Stimulated activated CD4-positive, alpha-beta T cell treated with anti-CD3 and anti-CD28 coated beads, Interleukin-1b, Interleukin-23, amount 100 ng/mL, for 4 hours (primary cell): ENCODE data around the gene SORCS2.

Experiments
- DNase-seq, 2 donors: peaks; one replicate each; pipeline ENCODE4 v3.0.0-alpha.2; 2020; ENCODE audit warnings: low read depth in 2 of 2

Gene SORCS2

DNA sequence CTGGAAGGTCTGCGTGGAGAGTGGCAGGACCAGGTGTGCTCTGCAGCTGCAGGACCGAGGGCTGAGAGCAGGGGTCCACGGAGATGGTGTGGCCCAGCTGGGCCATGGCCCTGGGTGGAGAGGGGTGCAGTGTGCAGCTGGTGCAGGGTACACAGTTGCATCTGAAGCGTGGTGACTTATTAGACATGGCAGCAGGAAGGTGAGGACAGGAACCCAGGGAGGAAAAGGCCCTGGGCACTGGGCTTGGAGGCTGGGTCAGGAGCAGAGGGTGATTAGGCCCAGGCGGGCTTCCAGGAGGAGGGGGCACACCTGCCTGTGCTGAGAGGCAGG lies 457.0 kb downstream of the SORCS2 start:
- DNase-seq, result no peak

DNA sequence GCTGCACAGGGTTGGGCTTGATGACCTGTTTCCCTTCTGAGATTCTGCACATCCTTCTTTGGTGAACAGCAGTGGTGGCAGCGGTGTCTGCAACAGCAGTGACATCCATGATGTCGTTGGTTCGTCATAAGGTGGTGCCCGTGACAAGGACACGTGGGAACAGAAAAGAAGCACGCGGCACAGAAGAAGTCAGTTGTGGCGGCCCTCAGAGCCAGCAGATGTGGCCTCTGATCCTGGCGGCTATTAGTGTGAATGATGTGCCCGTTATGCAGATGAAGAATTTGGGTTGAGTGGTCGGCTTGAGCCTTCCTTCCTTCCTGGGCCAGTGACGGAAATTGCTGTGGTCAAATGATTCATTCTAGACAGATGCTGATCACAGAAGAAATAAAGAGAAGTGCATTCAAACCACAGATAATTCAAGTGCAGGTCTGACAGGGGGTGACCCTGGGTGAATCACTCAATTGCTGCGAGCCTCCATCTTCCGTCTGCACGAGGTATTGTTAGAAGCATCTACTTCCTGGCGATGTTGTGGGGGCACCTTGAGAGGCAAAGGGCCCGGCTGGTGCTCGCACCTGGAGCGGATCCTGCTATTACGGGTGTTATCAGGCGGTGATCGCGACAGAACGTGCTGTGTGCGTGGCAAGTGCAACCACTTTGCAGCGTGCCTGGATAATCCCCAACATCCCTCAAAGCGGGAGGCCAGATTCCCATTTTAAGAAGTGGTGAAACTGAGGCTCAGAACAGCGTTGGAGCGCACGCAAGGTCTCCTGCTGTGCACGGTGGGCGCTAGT lies 457.6 kb downstream of the SORCS2 start:
- DNase-seq, result peak in 1 of 2 donors; percentile 14

DNA sequence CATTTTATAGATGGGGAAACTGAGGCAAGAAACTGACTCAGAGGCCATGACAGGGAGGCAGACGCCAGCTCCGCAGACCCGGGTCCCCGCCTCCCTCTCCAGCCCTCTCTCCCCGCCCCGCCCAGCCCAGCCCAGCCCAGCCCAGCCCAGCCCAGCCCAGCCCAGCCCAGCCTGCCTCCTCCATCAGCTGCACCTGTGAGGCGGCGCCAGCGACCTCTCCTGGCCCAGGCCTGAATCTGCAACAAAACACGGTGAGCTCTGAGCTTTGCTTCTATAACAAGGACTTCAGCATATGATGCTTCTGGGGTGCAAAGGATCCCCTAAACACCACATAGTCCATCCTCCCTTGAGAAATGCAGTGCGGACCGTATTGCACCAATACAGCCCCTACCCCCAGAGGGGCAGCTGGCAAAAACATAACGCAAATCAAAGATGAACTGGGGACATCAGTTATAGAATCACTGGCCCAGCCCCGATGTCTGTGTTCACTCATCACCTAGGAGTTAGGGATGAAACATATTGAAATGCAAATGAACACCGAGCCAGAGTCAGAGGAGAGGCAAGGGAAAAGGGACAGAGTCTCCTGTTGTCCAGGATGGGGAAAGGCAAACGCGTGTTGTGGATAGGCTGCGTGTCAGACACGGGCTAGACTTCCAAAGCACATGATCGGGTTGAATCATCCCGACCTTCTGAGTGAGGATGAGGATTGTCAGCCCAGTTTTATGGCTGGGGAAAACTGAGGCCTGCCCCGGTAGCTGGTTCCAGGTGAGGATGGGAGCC lies 458.5 kb downstream of the SORCS2 start:
- DNase-seq, result no peak

DNA sequence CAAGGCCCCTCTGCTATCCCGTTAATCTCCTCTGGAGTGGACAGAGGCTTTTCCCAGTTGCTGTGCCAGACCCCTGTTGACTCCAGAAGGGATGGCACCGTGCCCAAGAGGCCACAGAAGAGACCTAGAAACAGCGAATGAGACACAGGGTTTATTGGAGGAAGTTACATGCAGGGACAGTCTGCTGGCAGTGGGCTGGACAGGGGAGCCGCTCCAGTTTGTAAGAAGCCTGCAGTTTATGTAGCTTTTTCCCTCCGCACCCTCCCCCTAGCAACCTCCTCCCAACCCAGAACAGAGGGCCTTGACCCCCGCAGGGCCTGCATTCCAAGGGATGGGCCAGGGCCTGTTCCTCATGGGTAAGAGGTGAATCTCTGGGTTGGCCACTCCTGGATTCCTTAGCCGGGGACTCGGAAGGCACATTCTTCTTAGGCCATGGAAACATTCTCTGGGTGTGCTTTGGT lies 459.2 kb downstream of the SORCS2 start:
- no peak for DNase-seq

DNA sequence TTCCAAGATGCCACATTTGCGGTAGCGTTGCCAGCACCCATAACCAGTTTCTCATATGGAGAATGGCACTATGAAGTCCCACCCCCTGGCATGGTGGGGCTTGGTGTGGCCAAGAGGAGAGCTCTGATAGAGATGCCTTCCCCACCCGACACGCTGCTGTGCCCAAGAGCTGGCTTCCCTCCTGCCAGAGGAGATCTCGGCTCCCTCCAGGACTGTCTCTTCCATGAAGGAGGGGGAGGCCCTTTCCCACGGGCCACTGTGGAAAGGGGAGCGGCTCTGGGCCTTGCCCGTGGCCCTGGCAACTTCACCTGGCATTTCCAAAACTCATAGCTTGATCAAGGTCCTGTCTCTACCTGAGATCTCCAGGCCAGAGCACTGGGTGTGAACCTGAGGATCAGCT lies 459.7 kb downstream of the SORCS2 start:
- DNase-seq, result no peak

DNA sequence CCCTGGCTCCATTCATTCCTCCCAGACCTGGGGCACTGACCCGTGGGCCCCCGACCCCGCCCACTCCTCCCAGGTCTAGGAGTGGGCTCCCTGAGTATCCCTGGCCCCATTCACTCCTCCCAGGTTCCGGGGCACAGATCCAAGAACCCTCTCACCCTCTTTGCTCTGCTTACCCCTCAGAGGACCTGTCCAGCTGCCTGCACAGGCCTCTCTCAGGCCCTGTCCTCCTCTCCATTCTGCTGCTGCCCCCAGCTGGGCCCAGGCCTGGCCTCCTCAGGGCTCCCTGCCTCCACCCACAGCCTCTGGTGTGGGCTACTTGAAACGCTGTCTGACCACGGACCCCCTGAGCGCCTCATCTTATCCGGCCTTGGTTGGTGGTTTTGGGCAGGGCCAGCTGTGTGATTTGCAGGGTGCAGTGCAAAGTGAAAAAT lies 460.1 kb downstream of the SORCS2 start:
- no peak for DNase-seq

DNA sequence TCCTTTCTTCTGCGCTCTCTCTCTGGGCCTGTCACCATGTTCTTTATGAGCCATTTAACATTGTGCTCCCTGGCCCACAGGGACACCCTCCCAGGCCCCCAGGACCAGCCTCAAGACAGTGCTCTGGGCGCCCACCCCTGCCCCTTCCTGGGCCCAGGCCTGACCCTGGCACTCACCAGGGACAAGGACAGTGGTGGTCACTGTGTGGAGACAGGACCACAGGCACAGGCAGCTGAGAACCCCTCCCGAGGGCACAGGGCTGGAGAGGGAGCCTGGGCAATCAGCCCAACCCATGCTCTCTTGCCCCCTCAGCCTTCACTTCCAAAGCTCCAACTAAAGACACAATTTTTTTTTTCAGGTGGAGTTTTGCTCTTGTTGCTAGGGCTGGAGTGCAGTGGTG lies 460.6 kb downstream of the SORCS2 start:
- DNase-seq, result no peak

DNA sequence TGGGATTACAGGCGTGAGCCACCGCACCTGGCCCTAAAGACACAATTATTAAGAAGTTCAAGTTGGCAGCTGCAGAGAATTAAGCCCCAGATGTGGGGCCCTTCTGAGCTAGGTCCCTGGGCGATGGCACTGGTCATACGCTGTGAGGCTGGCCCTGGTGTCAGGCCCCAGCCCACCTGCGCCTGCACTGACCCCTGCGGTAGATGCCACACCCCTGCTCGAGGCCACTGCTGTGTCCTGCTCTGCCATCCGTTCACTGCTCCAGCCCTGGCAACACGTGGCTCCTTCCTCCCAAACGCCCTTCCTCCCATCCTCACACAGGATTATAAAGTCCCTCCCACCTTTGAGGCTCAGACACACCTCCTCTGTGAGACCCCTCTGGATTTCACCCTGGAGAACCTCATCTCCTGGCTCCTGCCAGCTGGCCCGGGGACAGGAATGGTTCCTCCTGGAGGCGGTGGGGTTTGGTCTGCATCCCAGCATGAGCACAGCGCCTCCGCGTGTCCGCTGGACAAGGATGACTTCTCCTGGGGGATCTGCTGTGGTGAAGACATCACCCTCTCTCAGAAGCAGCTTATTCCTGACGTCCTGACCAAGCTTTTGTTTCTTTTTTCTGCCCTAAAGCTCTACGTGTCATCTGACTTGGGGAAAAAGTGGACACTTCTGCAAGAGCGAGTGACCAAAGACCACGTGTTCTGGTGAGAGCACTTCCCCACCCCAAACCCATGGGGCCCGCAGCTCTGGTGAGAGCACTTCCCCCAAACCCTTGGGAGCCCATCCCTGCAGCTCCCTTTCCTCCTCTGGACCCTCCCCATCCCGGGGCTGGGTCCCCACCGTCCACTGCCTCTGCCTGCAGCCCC lies 461.4 kb downstream of the SORCS2 start:
- DNase-seq, result no peak

DNA sequence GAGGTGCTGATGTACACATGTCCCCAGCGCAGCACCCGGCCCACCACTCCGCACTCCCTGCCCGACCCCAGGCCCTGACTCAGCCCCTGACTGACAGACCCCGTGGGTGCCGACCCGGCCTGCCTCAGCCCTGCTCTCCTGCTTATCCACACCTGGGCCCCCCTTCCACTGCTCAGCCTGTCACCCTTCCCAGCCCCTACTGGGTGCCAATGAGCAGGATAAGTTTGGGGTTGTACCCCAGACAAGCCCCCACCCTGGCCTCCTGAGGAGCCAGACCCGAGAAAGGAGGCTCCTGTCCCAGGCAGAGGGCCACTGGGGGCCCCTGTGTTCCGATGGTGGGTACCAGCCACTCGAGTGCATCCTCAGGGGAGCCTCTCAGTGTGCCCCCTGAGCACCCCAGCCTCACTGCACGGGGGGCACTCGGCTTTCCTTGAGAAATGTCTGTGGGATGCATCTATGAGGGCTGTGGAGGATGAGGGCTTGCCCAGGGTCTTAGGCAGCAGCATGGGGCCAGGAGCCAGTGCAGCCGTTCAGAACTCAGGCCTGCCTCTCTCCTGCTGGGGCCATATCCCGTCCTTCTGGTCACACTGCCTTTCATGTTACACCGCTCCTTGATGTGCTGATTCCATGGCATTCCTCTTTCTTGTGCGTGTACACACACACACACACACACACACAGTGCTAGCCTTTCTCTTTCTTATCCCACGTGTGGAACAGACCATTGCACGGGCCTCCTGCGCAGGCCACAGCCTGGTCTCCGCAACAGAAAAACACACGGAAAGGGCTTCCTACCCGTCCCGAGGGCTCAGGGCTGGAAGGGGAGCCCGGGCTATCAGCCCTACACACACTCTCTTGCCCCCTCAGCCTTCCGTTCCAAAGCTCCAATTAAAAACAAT lies 462.5 kb downstream of the SORCS2 start:
- DNase-seq, result no peak

DNA sequence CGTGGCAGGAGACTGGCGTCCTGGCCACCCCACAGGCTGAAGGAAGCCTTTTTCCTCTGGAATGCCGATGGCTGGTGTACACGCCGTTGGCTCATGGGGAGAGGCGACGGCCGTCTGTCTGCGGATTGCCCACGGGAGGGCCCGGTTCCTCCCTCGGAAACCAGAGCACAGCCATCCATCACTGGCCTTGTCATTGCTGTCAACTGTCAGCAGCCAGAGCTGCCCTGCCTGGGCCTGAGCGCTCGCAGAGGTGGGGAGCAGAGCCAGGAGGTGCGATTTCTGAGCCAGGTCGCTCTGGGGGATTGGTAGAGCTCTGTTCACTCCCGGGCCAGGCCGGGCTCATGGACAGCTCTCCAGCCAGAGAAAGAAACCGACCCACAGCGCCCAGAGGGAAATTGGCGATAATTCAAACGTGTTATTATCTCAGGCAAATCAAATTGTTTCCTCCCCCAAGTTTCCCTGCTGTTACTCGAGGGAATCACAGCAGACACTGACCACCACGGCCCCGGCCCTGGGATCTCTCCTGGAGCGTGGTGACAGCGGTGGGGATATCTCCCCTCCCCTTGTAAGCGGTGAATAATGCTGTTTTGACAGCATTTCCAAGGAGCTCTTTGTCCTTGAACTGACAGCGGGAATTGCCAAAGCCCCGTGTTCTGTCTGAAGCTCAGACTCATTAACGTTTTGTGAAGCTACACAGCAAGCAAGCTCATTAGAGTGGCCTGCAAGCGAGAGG lies 463.3 kb downstream of the SORCS2 start:
- no peak for DNase-seq

DNA sequence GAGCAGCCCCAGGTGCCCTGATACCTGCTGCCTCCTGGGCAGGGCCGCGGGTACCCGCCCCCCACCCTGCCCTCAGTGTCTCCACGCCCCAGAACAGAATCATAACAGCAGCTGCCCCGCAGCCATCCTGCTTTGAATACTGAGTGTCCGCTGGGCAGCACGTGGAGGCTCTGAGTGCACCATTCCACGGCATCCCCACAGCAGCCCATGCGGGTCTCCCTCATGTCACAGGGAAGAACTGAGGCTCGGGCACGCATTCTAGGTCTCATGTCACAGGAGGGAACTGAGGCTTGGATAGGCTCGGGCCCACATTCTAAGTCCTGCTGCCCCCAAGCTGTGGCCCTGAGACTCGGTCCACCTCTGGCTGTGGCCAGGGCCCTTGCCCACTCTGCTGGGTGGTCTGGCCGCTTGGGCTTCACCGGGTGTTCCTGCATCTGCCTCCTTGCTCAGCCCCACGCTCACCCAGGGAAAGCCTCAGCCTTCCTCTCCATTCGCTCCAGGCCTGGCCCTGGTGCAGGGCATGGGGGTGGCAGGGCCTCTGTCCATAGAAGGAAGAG lies 464.0 kb downstream of the SORCS2 start:
- no peak for DNase-seq

DNA sequence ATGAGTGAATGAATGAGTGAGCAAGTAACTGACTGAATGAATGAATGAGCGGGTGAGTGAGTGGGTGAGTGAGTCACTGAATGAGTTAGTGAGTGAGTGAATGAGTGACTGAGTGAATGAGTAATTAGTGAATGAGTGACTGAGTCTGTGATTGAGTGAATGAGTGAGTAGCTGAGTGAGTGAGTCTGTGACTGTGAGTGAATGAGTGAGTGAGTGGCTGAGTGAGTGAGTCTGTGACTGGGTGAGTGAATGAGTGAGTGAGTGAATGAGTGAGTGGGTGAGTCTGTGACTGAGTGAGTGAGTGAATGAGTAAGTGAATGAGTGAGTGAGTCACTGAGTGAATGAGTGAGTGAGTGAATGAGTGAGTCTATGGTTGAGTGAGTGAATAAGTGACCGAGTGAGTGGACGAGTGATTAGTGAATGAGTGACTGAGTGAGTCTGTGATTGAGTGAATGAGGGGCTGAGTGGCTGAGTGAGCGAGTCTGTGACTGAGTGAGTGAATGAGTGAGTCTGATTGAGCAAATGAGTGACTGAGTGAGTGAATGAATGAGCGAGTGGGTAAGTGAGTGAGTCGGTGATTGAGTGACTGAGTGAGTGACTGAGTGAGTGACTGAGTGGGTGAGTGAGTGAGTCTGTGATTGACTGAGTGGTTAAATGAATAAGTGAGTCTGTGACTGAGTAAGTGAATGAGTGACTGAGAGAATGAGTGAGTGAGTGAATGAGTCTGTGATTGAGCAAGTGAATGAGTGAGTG lies 465.4 kb downstream of the SORCS2 start:
- no peak for DNase-seq

DNA sequence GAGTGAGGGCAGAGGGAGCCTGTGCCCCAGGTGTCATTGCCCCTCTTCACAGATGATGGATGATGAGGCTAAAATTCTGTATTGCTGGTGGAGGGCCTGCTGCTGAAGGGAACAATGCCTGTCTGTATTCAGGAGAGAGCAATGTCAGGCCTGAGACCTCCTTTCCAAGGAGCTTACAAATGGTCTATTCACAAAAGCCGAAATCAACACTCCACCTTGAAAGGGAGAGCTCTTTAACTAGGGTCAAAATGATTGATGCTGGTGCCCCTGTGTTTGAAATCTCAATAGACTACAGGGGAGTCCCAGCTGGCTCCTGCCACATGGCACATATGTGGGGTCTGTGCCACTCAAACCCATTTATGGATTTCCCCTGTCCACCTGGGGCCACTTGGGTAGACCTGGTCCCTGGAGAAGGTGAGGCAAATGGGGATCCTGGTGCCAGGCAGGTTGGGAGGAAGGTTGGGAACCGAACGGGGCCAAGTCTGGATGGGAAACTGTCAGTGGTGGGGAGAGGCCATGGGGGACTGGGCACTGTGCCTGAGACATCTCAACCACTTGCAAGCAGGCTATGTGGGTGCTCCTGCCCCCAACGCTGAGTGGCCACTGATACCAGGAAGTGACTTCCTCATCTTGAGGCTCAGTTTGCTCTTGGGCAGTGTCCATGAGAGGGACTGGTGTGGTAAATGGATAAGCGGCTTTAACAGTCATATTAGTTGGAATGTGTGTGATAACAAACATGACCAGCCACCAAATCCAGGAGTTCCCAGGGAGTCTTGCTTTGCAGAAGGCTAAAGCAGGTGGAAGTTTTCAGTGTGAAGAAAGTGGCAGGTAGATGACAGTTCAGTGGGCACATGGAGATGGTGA lies 466.2 kb downstream of the SORCS2 start:
- DNase-seq, result no peak

DNA sequence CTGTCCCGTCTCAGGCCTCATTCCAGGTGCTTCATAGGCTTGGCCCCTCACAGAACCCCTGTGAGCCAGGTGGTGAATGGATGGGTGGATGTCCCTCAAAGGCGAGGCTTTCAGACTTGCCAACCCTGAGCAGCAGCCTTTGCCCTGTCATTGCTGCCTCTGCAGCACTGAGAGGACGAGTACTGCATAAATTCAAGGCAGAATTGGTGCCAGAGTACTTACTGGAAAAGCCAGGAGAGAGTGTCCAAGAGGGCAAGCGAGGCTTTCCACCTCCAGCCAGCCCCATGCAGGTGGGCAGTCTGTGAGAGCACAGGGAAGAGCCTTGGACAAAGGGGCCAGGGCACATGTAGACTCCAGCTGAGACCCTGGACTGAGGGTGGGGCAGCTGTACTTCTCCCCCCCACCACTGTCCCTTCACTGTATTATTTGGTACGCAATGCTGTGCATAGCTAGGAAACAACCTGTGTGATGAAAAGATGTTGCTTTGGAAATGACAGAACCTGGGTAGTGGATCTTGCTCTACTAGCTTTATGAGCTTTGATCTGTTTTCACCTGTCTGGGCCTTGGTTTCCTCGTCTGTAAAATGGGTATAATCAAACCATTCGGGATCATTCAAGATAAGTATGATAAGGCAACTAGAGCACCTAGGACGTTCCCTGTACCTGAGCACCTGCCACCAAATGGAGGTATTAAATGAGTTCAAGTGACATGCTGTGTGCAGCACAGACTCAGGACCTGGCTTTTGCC lies 467.3 kb downstream of the SORCS2 start:
- no peak for DNase-seq

DNA sequence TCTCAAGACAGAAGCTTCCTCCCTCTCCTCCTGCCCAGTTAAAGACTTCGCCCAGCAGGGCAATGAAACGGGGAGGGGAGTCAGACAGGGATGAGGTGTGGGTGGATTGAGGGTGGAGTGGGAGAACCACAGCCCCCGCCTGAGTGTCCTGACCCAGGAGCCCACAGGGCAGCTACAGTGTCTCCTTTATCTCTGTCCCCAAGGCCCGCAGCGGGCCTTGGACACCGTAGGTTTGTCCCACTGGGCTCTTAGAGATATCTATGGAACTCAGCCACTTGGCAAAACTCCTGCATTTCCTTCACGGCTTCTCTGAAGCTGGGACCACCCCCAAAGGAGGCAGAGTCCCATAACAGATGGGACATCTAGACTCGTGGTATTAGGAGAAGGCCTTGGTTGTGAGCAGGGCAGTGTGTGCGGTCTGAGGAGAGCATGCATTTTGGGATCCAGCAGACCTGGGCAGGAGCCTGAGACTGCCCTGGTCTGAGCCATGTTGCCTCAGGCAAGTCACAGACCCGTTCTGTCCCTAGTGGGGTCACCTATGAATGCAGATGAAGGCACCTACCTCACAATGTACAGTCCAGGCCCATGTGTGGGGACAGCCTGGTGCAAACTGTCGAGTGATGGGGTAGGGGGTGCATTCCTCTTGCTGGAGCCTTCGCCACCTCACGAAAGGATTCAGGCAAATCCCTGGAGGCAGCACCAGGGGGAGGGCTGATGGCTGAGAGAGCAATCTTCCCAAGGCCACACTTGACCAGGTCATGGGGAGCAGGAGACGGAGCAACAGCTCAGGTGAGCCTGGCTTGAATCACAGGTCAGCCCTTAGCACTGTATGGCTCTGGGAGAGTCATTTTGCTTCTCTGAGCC lies 468.1 kb downstream of the SORCS2 start:
- DNase-seq, result no peak

DNA sequence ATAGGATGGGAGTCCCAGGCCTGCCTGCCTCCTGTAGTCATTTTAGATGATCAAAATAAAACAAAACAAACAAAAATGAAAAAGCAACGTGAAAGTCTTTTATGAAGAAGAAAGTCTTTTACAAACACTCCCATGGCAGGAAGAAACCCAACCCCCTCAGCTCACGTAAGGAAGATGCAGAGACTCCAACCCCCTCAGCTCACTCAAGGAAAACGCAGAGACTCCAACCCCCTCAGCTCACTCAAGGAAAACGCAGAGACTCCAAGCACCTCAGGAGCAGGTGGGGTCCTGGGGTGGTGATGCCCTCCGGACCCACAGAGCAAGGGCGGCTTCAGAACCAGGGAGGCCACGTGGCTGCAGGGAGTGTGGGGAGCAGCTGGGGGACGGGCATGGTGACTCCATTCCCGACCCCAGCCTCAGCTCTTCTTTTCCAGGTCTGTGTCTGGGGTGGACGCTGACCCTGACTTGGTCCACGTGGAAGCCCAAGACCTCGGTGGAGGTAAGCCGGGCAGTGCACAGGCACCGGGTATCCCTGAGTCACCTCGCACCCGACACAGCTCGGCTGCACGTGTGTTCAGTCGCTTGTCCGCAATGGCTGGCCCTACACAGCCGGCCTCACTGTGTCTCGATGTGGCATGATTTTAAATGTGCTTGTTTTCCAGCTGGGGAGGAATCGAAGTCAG lies 468.9 kb downstream of the SORCS2 start:
- no peak for DNase-seq
